CD4-positive, alpha-beta T cell treated with Interleukin-10 for 1 hour (primary cell): ENCODE measurements around the gene MIEF1.
A peak's percentile ranks its signal among the peaks of the same experiment; 100 is the strongest.
"Not testable (repeated sequence)": the region's sequence is repeated elsewhere in the genome, so short reads cannot be mapped to it uniquely, and the experiment has no call there.

Source experiments
- DNase-seq: peaks from one replicate; pipeline ENCODE4 v3.0.0-alpha.2; 2020

The MIEF1 gene

DNA sequence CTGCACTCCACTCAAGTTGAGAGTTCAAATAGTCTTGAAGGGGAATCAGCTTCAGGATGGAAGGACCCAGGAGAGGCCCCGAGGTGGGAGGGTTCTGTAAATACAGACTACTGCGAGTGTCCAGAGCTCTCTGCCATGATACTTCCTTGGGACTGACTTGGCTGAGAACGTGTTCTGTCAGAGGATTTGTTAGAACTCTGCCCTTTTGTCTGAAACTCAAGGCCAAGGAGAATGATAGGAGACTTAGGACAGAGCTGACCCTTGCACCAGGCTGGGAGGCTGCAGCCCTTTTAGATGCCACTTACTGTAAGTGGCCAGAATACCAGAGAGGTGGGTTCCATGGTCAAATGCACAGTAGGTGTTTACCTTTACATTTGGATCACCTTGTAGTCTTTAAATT lies 15.4 kb downstream of the MIEF1 start:
- no peak for DNase-seq

DNA sequence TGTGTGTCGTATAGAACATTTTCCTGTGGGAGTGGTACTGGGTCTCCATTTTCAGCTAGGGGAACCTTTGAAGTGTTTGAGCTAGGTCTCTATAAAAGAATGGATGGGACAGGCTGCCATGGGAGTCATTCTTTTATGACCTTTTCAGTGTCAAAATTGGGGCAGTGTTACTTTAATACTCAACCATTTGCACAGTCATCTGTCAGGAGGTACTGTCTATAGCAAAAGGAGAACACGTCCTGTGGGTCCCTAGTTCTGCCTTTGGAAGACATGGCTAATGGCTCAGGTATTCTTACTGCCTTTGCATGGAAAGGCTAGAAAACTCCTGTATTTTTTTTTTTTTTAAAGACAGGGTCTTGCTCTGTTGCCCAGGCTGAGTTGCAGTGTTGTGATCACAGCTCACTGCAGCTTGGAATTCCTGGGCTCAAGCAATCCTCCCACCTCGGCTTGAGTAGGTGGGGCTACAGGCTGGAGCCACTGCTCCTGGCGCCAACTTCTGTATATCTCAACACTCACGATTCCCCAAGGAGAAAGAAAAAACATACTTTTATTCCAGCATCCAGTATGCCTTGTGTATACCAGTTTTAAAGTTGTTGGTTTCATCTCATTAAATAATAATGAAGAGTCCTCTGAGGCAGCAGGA lies 16.2 kb downstream of the MIEF1 start:
- DNase-seq = no peak

DNA sequence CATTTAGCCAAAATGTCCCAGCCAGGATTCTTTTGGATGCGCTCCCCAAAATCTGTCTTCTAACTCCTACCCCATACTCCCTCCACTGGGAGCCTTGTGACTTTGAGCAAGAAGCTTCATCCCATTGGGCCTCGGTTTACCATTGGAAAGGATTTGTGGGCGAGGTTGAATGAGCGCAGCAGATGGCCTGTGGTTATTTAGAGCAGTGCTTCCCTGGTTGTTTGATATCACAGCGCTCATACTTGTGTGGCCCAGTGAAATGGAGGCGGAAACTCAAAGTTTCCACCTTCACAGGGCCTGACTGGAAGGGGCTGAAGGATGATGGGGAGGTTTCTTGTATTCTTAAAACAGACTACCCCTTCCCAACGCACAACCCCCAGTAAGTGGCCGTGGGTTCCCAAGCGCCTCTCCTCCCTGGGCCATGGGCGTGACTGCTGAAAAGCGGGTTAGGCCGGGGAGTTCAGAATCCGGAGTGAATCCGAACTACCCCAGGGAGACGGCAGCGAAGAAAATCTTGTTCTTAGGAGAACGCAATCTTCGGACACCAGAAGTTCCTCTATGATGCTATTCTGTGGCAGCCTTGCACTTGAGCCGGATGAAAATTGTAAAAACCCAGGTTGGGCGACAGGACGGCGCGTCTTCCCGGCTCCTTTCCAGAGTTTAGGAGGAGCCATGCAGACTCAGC lies 17.0 kb downstream of the MIEF1 start:
- DNase-seq = peak; percentile 23

DNA sequence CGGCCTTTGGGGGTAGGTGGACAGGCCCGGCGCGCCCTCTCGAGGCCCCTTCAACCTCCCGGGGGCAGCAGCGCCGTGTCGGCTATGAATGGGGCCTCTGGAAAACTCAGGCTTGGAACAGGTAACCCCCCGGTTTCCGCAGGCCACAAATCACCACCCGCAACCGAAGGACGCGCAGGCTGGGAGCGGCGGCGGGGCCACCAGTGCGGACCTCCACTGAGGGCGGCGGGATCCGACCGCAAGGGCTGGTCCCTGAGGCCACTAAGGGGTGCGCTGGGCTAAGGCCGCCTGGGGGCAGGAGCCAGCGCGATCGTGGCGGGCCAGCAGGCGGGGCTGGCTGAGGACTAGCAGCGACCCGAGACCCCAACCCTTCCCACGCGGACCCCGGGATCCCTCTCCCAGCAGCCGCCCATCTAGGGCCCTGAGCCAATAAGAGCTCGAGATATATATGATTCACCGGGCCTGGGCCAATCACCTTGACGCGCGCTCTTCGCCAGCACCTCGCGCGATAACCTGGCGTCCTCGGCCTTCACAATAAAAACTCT lies 17.7 kb downstream of the MIEF1 start:
- DNase-seq = no peak

DNA sequence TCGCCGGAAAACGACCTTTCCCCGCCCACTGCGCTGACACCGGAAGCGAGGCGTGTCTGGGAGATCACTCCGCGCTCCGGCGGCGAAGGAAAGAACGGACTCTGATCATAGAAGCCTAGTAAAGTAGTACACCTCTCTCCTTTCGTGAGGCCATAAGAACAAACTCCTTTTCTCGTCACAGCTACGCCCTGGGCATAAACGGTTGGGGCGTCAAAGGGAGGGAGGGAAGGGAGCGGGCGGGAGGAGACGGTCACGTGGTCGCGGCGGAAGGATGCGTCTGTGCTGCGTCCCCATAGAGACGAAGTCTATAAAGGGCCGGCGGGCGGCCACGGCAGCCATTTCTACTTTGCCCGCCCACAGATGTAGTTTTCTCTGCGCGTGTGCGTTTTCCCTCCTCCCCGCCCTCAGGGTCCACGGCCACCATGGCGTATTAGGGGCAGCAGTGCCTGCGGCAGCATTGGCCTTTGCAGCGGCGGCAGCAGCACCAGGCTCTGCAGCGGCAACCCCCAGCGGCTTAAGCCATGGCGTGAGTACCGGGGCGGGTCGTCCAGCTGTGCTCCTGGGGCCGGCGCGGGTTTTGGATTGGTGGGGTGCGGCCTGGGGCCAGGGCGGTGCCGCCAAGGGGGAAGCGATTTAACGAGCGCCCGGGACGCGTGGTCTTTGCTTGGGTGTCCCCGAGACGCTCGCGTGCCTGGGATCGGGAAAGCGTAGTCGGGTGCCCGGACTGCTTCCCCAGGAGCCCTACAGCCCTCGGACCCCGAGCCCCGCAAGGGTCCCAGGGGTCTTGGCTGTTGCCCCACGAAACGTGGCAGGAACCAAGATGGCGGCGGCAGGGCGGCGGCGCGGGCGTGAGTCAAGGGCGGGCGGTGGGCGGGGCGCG lies 18.4 kb downstream of the MIEF1 start, which contains the start of gene ATF4:
Gene ATF4 (plus strand): TSS at position 337 of the 880 bp plus-strand sequence. CDS start 884 bp downstream, outside the sequence.
- peak; percentile 98 for DNase-seq

DNA sequence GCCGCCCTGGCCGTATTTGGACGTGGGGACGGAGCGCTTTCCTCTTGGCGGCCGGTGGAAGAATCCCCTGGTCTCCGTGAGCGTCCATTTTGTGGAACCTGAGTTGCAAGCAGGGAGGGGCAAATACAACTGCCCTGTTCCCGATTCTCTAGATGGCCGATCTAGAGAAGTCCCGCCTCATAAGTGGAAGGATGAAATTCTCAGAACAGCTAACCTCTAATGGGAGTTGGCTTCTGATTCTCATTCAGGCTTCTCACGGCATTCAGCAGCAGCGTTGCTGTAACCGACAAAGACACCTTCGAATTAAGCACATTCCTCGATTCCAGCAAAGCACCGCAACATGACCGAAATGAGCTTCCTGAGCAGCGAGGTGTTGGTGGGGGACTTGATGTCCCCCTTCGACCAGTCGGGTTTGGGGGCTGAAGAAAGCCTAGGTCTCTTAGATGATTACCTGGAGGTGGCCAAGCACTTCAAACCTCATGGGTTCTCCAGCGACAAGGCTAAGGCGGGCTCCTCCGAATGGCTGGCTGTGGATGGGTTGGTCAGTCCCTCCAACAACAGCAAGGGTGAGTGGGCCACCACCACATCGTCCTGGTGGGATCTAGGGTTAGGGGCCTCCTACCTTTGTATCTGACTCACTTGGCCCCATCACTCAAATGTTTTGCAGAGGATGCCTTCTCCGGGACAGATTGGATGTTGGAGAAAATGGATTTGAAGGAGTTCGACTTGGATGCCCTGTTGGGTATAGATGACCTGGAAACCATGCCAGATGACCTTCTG lies 19.2 kb downstream of the MIEF1 start:
- DNase-seq = not testable (repeated sequence)

DNA sequence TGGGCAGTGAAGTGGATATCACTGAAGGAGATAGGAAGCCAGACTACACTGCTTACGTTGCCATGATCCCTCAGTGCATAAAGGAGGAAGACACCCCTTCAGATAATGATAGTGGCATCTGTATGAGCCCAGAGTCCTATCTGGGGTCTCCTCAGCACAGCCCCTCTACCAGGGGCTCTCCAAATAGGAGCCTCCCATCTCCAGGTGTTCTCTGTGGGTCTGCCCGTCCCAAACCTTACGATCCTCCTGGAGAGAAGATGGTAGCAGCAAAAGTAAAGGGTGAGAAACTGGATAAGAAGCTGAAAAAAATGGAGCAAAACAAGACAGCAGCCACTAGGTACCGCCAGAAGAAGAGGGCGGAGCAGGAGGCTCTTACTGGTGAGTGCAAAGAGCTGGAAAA lies 20.0 kb downstream of the MIEF1 start:
- DNase-seq = not testable (repeated sequence)

DNA sequence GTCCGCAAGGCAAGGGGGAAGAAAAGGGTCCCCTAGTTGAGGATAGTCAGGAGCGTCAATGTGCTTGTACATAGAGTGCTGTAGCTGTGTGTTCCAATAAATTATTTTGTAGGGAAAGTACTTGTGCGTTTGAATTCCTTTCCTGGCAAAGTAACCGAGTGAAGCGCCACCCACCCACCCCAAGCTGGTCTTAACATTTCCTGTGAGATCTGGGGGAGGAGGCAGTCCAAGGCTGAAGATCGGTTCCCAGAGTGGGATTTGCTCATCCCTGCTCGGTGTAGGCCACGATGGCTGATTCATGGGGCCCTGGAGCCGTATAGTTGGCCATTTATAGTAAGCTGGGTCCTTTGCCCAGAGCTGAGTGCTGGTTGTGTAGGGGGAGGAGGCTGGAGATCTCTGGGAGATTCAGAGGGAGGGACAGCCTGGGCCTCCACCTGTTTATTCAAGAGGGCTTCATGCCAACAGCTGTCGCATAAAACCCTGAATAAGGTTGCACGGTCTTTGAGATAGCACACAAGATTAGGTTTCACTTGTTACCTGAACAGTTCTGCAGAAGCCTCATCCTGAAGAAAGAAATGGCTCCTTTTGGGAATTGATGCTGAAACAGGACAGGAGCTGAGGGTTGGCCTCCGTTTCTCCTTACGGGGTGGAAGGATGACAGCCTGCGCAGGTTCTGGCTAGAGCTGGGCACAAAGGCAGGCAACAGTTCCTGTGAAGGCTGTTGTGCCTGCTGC lies 20.6 kb downstream of the MIEF1 start:
- peak; percentile 38 for DNase-seq

DNA sequence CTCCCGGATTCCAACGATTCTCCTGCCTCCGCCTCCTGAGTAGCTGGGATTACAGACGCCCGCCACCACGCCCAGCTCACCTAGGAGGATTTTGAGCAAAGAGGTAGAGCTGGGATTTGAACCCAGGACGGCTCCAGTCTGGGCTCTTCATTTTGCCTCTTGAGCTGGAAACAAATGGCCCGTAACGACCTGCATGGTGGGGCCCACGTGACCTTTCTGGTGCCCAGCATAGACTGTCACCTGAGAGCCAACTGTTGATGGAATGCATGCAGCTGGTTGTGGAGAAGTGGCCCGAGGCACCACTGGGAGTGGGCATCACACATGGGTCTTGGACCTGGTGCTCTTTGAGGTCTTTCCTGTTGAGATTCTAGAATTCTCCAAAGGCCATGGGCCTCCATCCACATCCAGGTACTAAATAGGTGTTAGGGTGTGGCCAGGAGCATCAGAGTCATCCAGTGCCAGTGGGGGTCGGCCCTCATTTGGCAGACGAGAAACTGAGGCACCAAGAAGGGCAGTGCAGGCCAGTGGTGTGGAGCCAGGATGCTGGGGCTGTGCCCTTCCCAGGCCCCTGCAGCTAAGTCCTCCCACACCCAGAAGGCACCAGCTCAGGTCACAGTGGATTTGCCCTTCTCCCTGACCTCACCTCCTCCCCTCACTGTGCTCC lies 22.1 kb downstream of the MIEF1 start:
- DNase-seq = no peak

DNA sequence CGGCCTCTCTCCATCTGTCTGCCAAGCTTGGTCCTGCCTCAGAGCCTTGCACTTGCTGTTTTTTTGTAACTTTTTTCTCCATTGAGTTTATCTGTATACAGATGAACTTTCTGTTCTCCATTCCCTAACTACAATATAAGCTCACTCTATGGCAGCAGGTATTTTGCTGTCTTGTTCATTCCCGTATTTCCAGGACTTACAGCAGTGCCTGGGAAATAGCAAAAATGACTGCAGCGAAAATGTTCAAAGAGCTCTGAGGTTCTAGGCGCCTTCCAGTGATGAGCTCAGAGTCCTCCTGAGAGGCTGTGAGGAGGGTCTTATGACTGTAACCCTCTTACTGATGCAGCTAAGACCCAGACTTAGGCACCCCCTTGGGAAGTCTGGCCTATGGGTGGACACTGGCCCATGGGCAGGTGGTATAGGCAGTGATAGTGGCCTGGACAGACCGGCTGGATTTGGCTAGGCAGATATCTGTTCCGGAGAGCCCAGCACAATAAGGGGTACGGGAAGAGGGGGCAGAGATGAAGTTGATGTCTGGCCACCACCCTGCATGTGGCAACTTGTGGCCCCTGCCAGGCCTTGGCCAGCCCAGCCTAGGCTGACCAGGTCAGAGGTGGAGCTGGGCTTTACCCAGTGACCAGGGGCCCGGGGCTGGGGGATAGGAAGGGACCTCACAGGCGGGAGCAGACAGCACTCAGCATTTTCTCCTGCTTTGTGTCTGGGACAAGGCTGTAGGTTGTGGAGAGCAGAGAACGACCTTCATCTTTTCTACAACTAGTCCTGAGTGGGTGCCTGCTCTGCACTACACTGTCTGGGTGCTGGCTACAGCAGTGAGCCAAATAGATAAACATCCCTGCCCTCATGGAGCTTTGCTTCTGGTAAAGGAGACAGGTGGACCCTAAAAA lies 22.9 kb downstream of the MIEF1 start:
- no peak for DNase-seq

DNA sequence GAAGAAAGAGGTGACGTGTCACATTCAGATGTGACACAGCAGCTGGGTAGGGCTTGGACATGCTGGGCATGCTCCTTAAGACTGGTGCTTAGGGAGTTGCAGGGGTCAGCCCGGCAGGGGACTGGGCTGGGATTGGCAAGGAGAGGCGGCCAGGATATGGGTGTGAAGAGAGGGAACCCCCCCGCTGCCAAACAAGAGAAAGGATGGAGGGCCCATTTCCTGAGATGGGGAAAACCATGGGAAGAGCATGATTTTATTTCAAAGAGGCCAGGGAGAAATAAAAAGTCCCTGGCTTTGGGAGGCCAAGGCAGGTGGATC lies 23.5 kb downstream of the MIEF1 start:
- no peak for DNase-seq

DNA sequence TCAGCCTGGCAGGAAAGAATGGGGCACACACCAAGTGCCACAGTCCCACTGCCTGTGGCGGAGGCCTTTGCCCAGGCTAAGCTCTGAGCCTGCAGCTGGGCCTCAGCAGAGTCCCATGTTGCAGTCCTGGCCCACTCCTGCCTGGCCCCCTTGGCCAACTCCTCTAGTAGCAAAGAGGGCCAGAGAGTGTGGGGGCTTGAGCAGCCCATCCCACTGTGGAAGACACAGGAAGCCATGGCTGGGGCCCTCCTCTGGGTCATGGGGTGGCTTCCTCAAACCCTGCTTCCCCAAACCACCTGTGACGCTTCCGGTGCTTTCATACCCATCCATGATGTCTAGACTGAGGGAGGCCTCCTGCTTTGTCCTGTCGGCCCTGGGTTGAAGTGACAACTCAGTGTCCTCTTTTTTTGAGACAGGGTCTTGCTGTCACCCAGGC lies 24.7 kb downstream of the MIEF1 start:
- DNase-seq = peak; percentile 46

DNA sequence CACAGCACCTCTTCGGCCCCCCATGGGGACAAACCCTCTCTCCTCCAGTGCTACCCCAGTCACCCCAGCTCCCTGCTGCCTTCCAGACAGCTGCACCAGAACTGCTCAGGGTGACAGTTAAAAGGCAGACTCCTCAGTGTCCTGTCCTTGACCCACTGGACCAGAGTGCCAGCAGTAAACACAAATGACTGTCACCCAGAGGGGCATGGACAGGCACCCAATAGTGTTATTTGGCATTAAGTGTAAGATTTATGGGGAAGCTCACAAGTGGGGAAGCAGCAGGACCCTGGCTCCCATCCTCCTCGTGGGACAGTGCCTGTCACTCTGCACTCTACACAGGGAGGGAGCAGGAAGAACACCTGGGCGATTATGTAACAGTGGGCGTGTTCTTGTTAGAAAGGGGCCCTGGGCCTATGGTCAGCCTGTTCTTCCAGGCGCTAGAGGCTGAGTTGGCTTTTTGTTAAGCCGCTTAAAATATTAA lies 25.4 kb downstream of the MIEF1 start:
- DNase-seq = no peak

DNA sequence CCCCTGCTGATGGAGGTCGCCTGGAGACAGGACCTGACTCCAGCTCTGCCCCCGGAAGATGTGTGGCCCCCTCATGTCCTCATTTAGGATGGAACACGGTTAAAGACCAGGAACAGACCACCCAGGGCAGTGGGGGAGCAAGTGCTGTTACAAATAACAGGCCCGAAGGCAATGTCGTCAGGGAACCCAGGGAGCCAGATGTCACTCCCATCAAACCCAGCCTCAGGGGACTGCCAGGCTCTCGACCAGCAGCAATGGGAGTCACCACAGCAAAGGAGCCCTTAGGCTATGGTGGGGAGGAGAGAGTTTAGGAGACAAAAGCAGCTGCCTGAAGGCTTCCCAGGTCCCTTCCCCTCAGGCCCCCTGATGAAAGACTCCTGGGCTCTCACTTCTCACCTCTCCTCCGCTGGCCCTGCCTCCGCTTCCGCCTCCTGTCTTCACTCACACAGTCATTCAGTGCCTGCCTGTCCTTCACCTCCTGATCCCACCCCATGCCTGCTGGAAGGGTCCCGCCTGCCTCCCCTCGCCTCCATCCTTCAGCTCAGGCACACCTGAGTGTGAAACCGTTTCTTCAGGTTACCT lies 26.1 kb downstream of the MIEF1 start:
- DNase-seq = no peak

DNA sequence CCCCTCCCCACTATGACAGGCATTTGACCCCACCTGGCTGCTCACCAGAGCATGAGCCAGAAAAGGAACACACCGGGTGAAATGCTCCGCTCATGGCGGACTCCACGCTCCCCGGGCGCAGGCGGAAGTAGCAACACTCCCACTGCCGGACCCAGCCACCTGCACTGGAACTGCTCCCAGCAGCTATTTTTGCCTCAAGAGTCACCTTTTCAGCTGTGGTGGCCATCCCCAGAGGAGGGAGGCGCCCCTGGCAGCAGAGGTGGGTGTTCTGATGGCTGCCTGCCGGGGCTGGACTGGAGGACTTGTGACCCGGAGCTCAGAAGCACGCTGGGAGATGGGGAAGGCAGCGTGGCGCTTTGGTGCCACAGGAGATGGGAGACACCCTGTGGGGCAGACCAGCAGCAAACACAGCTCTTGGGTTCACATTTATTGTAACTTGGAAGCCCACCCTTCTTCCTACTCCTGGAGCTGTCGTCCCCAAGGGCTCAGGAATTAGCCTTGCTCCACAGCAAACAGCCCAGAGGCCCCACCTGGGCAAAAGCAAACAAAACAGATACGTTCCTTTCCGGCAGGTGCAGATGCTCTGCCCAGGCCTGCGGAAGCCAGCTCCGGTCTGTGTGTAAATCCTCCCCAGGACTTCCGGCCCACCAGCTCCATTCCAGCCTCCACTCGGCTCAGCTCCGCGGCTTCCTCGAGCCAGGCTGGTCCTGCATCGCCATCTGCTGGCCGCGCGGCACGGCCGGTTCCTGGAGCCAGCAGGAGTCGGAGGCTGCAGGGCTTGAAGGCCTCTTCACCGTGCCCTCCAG lies 26.8 kb downstream of the MIEF1 start:
- DNase-seq = peak; percentile 94

DNA sequence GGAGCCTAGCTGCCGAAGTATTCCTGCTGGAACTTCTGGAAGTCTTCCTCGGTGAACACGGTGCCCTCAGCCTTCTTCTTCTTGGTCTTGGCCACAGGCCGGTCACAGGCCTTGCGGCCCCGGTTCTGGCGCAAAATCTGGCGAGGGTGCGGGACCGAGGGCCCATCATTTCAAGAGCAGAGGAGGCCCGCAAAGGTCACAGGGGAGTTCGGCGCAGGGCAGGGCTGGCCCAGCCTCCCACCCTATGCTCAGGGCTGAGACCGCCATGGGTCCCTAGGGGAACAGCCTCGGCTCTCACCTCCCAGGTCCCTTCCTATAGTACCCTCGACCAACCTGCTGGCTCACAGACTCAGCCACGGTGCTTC lies 27.4 kb downstream of the MIEF1 start:
- DNase-seq = no peak

DNA sequence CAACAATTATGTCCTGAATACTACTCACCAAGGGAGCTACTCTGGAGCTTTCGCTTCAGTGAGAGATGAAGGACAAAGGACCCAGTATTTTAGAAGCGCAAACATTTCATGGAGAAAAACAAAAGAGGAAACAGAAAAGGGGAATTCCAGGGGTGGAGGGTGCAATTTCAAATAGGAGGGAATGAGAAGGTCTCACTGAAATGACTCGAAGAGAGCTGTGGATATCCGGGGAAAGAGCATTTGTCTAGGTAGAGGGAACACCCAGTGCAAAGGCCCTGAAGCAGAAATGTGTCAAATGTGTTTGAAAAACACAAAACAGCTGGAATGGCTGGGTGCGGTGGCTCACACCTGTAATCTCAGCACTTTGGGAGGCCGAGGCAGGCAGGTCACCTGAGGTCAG lies 28.0 kb downstream of the MIEF1 start:
- DNase-seq = no peak

DNA sequence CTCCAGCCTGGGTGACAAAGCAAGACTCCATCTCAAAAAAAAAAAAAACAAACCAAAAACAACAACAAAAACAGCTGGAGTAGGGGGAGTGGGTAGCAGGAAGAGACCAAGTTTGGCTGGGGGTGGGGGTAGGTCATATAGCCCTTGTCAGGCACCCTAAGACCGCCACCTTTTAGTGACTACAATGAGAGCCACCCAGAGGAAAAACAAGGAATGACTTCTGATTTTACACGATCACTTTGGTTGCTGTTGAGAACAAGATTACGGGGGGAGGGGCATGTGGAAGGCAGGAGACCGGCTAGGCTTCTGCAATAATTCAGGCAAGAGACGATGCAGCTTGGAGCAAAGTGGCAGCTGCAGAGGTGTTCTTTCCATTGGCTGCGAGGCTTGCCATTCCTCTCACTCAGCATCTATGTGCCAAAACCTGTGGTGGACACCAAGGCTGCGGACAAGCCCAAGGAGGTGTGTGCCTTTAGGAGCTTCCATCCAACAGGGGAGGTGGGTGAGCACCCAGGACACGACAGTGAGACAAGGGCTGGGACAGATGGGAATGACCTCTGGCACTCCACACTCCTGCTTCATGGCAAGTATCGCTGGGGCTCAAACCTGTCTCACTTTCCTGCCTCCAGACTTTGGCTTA lies 28.7 kb downstream of the MIEF1 start:
- DNase-seq = peak; percentile 50
